HG03558 (cell line): ENCODE results near the gene CSMD2.
"Not testable (repeated sequence)": the region's sequence is repeated elsewhere in the genome, so short reads cannot be mapped to it uniquely, and the experiment has no call there.

Source experiments
- ATAC-seq: cut with Tn5 transposase; IDR thresholded peaks from one replicate; pipeline ENCODE4 v1.9.1; 2021; ENCODE audit warnings: moderate number of reproducible peaks; ENCODE audit not compliant: unreplicated experiment; ENCODE audit errors: extremely low read depth

The CSMD2 gene

GRCh38 chr1:33547576-33547975 is 617.5 kb downstream of the CSMD2 start:
- ATAC-seq: no peak

- ATAC-seq: no peak
Measured at GRCh38 chr1:33541966-33542365, 623.1 kb downstream of the CSMD2 start.

GRCh38 chr1:33537885-33538284 is 627.1 kb downstream of the CSMD2 start:
- ATAC-seq: no peak

GRCh38 chr1:33535334-33535733 is 629.7 kb downstream of the CSMD2 start:
- ATAC-seq: no peak

GRCh38 chr1:33532936-33533335 is 632.1 kb downstream of the CSMD2 start:
- ATAC-seq: no peak

DNA sequence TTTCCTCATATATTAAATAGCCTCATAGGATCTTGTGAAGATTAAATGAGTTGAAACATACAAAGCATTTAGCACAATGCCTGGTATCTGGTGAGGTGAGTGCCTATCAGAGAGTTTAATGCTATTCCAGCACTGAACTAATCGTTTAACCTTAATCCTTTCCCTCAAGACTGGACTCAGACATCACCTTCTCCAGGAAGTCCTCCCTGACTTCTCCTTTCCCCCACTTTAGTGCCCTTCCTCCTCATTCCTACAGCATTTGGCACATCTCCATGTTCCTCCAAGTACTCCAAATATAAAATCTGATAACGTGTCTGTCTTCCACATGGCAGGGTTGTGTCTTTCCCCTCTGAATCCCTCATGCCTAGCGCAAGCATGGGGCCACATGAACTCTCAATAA is 632.8 kb downstream of the CSMD2 start:
- ATAC-seq: no peak

GRCh38 chr1:33529957-33530356 is 635.1 kb downstream of the CSMD2 start:
- ATAC-seq: no peak

DNA sequence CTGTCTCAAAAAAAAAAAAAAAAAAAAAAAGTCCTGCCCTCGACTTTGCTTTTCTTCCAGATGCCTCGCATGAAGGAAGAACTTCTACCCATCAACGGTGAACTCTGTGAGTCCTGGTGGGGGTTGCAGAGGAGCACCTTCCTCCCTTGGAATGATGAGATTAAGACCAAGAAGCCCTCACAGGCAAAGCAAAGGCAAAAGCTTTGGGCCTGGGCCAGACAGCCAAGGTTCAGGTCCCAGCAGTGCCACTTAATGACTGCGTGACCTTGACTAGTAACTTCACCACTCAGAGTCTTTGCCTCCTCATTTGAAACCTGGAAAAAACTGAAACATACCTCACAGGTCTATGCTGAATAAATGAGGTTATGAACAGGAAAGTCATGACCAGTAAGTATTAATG is 637.1 kb downstream of the CSMD2 start:
- no peak for ATAC-seq

DNA sequence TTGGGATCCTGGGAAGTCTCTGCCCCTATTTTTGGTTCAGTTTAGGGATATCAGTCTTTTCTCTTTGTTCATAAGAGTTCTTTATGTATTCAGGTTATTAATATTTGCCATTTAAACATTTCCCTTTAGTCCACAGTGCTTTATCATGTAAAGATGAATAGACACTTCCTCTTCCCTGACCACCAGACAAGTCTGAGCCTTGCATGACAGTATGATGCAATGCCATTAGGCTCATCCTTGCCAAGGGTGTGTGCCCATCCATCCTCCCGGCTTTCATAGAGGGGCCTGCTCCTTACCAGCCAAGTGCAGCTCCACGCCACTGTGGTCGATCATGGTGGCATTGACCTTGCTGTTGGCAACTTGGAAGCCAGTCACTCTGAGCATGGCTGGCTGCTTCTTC is 640.4 kb downstream of the CSMD2 start:
- no peak for ATAC-seq

GRCh38 chr1:33519240-33519884 is 645.7 kb downstream of the CSMD2 start:
- no peak for ATAC-seq

DNA sequence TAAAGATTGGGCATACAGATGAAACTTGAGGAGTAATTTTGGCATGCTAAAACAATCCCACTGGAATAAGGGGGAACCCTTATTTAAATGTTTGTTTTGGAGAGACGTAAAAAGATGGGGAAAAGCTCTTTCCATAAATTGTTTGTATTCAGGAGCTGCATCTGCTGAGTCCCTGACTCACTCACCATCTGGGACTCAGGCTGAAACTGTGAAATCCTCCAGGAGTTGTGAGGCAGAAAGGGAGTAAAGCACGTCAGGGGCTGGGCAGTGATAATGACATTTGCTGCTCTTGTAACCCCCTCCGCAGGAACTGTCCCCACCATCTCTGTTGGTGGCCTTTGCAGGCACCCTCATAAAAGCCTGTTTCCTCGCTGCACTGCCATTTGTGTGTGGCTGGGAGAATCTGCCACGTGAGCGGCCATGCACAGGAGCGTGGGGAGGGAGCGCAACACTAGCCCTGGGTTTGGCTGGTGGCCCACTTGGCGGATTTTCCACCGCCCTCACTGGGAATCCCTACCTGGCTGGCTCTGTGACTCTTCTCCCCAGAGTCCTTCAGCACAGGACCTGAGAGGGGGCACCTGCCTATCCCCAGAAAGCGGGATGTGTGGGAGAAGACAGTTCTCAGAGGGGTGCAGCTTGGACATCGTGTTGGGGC is 647.3 kb downstream of the CSMD2 start:
- ATAC-seq: no peak

DNA sequence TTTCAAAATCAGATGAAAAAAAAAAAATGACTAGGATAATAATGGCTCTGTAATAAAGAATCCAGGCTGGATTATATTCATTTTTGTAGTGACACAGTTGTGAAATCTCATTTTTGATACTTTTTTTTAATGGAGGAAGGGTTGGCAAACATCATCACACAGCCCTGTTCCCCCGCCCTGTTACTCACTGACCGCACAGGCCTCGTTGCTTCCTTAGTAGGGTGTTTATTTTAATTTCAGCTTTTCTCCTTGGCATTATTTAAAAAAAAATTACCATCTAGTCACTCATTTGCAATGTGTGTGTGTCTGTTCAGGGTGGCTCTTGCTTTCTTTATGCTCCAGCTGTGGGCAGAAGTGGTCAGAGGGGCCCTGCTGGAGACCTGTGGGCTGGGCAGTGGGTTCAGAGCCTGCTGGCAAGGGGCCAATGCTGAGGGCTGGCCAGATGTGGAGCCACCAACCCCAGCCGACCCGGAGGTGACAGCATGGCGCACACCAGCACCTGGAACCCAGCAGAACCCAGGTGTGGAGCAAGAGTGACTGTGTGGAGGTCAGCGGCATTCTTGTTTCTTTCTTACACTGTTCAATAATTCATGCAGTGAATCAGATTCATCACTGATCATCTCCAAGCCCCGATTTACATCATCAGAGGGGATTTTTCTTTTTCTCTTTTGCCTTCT is 648.0 kb downstream of the CSMD2 start:
- no peak for ATAC-seq

DNA sequence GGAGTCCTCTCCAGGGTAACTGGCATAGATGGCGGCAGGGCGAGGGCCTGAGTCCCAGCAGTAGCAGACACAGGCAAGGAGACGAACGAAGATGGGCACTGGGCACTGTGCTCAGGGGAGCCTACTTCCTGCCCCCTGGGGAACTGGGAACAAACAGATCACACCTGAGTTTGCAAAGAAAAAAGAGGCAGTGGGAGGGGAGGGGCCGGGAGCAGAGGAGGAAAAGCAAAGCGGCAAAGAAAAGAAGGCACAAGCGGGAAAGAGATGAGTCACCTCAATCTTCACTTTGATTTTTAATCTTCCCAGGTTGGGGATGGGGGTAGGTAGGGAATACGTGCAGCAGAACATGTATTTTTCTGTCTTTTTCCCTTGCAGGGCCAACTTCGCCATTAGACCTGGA is 648.6 kb downstream of the CSMD2 start:
- no peak for ATAC-seq

DNA sequence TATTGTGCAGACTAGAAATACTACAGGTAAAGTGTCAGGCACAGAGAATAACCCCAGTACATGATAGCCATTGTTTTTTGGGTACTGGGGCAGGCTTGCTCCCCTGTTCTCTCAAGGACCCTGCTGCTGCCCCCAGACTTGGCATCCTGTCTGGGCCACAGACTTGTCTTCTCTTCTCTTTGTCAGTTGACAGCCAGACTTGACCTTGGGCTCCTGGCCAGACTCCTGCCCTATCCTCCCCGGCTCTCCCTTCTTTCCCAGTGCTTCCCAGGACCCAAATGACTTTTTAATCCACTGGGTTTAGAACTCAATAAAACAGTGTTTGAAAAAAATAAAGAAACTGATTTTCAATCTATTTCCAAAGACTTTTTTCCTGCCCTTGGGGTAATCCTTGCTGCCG is 649.4 kb downstream of the CSMD2 start:
- ATAC-seq: no peak

DNA sequence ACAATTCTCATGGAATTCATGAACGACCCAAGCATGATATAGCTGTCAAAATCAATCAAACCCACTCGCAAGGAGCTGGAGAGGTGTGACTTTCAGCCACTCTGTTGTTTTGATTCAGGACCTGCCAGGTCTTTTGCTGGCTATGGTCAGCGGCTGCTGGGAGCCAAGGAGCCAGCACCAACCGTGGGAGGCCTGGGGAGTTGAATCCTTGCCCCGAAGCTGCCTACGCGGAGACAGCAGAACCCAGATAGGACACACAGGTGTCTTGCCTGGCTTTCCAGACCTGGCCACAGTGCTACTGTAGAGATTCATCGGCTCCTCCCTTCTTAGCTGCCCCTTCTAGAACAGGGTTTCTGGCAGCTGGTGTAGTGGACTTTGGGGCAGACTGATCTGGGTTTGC is 649.9 kb downstream of the CSMD2 start:
- ATAC-seq: no peak

- no peak for ATAC-seq
Measured at GRCh38 chr1:33512226-33513011, 652.6 kb downstream of the CSMD2 start.

DNA sequence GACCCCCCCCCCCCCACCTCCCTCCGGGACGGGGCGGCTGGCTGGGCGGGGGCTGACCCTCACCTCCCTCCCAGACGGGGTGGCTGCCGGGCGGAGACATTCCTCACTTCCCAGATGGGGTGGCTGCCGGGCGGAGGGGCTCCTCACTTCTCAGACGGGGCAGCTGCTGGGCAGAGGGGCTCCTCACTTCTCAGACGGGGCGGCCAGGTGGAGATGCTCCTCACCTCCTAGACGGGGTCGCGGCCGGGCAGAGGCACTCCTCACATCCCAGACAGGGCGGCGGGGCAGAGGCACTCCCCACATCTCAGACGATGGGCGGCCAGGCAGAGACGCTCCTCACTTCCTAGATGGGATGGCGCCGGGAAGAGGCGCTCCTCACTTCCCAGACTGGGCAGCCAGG is 655.8 kb downstream of the CSMD2 start:
- not testable (repeated sequence) for ATAC-seq

DNA sequence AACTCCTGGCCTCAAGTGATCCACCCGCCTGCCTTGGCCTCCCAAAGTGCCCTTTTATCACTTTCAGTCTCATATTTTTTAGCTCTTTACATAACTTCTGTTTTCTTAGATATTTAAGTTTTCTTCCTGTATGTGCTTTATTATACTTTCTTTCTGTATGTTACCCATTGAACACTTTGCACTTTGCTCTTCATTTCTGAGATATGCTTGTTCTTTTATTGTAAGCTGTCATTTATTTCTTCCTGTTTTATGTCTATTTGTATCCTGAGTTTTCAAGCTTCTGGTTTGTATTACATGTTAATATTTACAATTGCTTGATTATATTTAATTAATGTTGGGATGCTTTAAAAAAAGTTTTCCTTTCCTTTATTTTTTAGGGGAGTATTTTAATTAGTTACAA is 656.9 kb downstream of the CSMD2 start:
- ATAC-seq: no peak

- no peak for ATAC-seq
Measured at GRCh38 chr1:33507661-33508060, 657.4 kb downstream of the CSMD2 start.

DNA sequence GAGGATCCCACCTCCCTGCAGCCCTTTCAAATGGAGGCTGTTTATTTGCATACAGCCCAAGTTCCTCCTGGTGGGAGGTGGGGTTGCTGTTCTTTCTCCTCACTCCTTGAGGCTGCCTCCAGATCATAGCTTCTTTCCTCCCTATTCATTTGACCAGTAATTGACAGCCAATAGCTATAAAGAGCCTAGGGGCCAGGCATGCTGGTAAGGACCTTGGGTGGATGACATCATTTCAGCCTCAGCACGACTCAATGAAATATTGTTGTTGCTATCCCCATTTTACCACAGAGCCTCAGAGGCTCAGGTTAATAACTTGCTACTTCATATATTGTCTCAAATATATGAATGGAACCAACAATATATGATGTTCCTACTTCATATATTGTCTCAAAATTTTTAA is 661.5 kb downstream of the CSMD2 start:
- ATAC-seq: no peak

GRCh38 chr1:33502726-33503125 is 662.3 kb downstream of the CSMD2 start:
- ATAC-seq: no peak
